Uterus (tissue), 2 donors: ENCODE data around the gene MEGF8.

Source experiments
- CTCF ChIP-seq, 4 experiments: fragments of 200-600 bp in 2 of 4; fragments of 450-650 bp in 2 of 4; sonication (generic) in 2 of 4; IDR thresholded peaks; one replicate each; pipeline ENCODE4 v1.5.1; 2016 to 2019; ENCODE audit warnings: antibody characterized with exemption in 4 of 4, mild to moderate bottlenecking in 2 of 4, moderate library complexity in 1 of 4
- POLR2A ChIP-seq, 2 donors: fragments of 450-650 bp; IDR thresholded peaks; one replicate each; pipeline ENCODE4 v1.6.1; 2016; ENCODE audit warnings: antibody characterized with exemption in 2 of 2, mild to moderate bottlenecking in 1 of 2, moderate library complexity in 1 of 2

GRCh38 chr19:42285541-42285941 is 39.9 kb upstream of the MEGF8 start:
- TF ChIP-seq CTCF (IDR thresholded peaks at IDR 0.05) (no peak), POLR2A (IDR thresholded peaks at IDR 0.05) (no peak)
